Kasumi-1 (cell line): ENCODE data around the gene SLC9A8.
"Not testable (repeated sequence)": the region's sequence is repeated elsewhere in the genome, so short reads cannot be mapped to it uniquely, and the experiment has no call there.

ENCODE experiments used
- DNase-seq, 2 experiments: peaks; one replicate each; lab custom pipeline; 2025; lab: John Stamatoyannopoulos, UW

The SLC9A8 gene, protein sequence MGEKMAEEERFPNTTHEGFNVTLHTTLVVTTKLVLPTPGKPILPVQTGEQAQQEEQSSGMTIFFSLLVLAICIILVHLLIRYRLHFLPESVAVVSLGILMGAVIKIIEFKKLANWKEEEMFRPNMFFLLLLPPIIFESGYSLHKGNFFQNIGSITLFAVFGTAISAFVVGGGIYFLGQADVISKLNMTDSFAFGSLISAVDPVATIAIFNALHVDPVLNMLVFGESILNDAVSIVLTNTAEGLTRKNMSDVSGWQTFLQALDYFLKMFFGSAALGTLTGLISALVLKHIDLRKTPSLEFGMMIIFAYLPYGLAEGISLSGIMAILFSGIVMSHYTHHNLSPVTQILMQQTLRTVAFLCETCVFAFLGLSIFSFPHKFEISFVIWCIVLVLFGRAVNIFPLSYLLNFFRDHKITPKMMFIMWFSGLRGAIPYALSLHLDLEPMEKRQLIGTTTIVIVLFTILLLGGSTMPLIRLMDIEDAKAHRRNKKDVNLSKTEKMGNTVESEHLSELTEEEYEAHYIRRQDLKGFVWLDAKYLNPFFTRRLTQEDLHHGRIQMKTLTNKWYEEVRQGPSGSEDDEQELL

DNA sequence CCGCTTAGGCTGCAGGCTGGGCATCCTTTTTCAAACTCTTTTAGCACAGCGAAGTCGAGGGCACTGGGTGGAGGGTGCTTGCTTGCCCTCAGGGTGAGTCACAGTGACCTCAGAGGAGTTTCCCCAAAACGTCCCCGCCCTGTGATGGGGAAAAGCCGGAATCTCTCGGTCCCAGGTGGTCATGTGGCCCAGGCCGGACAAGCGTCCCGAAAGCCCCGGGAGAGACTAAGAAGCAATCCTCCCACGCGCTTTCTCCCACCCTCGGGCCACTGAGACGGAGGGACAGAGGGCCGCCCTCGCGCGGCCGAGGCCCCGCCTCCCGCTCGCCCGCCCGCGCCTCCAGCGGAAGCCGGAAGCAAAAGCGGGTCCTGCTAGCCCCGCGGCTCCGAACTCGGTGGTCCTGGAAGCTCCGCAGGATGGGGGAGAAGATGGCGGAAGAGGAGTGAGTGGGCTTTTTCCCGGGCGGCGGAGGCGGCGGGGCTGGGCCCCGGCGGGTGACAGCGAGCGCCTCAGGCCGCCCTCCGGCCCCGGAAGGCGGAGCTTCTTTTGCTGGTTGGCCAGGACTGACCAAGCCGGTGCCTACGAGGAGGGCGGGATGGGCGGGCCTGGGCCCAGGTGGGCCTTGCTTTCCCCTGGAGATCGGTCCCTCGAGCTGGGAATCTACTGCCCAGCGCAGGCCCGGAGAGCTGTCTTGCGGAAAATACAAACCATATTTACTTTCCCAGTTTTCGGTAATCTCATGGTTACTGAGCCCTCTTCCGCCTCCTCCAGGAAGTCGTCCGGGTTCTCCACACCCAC lies at the start of gene SLC9A8:
SLC9A8 (plus strand) TSS at position 322 of the 798 bp plus-strand sequence; CDS start at position 417, 95 bp downstream.
- peak; percentile 80 to 88 for DNase-seq

DNA sequence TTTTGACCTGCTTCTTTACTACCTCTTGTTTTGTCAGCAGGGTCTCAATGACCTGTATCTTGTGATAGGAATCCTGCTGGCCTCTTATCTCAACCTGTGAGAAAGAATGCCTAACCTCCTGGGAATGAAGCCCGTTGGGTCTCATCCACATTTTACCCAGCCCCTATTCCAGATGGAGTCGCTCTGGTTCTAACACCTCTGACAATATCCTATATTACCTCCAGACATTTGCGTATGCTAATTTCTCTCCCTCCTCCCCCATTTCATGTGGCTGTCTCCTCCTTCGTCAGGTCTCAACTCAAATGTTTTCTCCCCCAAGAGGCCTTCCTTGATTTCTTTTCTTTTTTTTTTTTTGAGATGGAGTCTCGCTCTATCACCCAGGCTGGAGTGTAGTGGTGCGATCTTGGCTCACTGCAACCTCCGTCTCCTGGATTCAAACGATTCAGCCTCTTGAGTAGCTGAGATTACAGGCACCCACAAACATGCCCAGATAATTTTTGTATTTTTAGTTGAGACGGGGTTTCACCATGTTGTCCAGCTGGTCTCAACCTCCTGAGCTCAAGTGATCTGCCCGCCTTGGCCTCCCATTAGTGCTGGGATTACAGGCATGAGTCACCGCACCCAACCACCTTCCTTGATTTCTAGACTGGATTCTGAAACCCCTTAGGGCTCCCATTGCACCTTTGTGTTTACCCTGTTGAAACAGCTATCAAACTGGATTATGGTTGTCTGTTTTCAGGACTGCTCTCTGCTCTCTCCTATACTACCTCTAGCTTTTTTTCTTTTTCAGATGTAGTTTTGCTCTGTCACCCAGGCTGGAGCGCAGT lies 49.5 kb upstream of the SLC9A8 start:
- DNase-seq, result no peak

DNA sequence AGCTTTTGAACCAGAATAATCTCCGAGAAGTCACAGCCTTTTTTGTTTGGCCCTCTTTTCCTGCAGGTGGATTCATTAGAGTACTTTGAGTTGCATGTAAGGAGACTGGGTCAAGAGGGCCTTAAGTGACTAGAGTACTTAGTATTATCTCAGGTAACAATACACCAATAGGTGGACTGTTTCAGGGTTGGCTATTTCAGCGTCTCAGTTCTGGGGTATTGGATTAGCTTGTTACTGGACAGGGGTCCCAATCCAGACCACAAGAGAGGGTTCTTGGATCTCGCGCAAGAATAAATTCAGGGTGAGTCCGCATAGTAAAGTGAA lies 47.3 kb upstream of the SLC9A8 start:
- DNase-seq, result no peak

DNA sequence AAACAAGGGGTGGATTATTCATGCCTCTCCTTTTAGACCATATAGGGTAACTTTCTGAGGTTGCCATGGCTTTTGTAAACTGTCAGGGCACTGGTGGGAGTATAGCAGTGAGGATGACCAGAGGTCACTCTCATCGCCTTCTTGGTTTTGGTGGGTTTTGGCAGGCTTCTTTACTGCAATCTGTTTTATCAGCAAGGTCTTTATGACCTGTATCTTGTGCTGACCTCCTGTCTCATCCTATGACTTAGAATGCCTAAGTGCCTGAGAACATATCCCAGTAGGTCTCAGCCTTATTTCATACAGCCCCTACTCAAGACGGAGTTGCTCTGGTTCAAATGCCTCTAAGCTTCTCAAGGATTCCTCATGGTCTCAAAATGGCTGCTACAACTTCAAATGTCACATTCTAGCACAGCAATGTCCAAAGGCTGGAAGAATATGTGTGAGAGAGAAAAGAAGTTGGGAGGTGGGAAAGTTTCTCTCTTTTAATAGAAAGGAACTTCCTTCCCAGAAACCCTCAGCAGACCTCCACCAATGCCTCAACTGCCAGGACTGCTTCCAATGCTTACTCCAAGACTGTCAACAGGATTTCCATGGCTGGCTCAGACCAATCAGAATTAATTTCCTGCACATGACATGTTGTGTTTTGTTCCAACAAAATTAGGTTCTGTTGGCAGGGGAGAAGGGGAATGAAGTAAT lies 46.6 kb upstream of the SLC9A8 start:
- no peak for DNase-seq

DNA sequence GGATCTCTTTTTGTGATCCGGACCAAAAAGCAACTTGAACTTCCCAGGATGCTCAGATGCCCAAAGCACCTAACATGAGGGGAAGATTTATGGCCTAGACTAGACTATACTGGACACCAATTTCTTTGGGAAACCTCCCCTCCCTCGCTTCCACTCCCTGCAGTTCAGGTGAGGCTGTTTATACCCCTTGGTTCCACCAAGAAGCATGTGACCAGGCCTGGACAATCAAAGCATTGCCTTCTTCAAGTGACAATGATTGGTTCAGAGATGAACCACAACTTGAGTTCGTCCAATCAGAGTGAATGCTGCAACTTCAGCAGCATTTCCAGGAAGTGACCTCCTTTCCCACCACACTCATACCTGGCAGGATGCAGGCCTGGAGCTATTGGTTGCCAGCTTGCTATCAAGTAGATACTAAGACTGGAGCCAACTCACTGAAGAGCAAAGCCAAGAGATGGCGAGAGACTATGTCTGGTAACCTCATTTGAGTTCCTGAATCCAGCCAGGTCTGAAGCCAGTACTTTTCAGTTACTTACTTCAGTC lies 45.6 kb upstream of the SLC9A8 start:
- no peak for DNase-seq

DNA sequence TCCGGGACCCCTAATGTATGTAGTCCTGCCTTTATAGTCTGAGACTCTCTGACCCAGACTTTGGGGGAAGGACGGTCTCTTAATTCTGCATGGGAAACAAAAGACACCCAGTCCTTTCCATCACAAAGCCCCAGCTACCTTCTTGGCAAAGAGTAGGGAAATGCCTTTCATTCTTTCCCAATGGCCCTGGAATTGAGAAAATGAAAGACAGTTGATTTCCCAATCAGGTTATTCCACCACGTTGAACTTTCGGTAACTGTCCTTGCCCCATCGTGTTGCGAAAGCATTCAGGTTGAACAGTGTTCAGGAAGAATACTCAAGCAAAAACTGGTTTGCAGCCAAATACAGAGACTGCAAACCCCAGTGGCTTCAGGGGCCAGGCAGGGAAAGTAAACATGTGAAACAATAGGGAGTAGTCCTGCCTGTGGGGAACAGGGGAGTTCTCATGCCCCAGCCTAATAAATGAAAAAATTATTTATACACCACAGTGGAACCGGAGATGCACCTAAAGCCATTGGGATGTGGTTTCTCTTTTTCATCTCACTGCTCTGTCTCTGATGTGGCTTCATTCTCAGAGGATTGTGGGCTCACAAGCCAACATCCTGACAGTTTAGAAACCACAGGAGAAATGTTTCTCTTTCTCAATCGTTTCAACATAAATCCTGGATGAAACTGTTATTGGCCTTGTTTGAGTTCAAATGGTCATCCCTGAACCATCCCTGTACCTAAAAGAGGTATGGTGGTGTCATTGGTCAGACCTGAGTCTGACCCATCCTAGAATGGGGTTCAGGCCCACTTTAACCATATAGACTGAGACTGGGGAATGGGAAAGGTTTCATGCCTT lies 44.2 kb upstream of the SLC9A8 start:
- peak; percentile 66 for DNase-seq

DNA sequence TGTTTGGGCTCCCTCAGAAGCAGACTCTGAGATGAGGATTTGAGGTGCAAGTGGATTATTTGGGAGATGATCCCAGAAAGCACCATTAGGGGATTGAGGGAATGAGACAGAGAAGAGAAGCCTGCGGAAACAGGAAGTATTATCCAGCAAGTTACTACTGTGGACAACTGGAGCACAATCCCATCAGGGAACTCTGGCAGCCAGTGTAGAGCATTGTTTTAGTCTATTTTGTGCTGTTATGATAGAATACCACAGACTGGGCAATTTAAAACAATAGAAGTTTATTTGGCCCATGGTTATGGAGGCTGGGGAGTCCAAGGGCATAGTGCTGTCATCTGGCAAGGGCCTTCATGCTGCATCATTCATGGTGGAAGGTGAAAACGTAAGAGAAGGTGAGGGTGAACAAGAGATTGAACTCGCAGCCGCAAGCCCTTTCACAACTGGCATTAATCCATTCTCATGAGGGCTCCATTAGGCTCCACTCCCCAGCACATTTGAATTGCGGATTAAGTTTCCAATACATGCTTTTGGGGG lies 43.5 kb upstream of the SLC9A8 start:
- no peak for DNase-seq

DNA sequence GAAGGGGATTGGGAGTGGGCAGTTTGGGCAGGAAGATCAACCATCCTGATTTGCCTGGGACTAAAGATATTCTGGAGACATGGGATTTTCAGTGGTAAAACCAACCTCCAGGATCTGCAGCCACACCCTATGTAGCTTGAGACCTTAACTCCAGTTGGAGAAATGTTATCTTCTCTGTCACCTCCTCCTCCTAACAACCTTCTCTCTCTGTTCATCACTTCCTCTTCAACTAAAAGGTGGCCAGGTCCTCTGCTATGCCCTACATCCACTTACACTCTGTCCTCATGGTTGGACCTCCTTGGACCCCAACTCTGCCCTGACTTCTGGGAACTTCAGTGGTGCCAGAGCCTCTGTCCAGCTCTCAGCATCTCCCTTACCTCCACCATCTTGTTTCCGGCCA lies 42.0 kb upstream of the SLC9A8 start:
- DNase-seq, result no peak

DNA sequence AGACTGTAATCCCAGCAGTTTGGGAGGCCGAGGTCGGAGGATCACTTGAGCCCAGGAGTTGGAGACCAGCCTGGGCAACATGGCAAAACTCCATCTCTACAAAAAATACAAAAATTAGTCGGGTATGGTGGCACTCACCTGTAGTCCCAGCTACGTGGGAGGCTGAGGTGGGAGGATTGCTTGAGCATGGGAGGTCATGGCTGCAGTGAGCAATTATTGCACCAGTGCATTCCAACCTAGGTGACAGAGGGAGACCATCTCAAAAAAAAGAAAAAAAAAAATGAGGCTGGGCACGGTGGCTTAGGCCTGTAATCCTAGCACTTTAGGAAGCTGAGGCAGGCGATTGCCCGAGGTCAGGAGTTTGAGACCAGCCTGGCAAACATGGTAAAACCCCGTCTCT lies 38.4 kb upstream of the SLC9A8 start:
- DNase-seq, result not testable (repeated sequence)

DNA sequence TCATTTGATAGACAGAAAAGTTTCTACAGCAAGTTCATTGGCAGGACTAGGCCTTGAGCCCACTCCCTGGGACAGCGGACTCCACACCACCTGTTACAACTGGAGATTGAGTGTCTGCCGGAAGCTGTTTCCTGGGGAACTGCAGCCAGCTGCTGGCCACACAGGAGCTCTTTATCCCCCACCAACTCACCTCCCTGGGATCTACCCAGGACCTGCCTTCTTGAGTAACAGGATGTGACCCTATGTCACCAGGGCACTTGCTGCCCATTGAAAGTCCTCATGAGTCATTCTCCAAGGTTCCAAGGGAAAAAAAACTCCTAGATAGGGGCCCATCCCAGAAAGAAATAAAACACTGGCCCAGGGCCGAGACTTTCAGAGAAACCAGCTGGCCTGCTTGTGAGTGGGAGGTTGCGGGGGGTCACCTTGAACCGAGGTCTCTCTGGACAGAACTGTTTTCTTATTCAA lies 37.4 kb upstream of the SLC9A8 start:
- no peak for DNase-seq

DNA sequence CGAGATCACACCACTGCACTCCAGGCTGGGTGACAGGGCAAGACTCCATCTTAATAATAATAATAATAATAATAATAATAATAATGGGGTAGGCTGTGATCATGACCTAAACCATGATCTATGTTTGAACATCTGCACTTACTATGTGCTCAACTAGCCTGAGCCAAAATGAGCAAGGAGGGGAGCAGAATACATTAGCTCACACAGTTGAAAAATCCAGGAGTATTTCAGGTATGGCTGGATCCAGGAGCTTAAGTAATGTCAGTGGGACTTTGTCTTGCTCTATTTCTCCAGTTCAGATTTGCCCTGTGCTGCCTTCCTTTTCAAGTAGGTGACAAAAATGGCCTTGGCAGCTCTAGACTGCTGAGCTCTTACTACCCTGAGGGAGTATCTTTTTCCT lies 32.7 kb upstream of the SLC9A8 start:
- DNase-seq, result no peak

DNA sequence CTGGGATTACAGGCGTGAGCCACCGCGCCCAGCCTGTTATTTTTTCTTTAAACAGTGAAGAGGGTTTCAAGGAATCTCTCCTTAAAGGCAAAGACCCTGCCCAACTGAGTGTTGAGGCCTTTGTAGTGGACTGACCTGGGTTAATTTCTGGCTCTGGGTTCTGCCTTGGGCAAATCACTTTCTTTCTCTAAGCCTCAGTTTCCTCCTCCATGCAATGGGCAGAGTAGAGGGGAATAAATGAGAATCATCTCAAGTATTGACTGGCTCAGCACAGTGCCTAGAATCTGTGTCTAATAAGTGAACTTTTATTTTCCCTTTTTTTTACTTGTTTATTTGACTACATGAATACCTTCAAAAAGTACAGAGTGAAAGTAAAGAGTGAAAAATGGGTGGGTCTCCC lies 31.0 kb upstream of the SLC9A8 start:
- no peak for DNase-seq

DNA sequence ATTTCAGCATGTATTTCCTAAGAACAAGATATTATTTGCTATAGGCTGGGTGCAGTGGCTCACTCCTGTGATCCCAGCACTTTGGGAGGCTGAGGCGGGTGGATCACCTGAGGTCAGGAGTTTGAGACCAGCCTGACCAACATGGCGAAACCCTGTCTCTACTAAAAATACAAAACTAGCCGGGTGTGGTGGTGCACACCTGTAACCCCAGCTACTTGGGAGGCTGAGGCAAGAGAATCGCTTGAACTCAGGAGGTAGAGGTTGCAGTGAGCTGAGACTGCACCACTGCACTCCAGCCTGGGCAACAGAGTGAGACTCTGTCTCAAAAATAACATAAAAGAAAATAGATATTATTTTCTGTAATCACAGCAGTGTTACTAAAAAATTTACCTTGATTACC lies 30.2 kb upstream of the SLC9A8 start:
- DNase-seq, result not testable (repeated sequence)

DNA sequence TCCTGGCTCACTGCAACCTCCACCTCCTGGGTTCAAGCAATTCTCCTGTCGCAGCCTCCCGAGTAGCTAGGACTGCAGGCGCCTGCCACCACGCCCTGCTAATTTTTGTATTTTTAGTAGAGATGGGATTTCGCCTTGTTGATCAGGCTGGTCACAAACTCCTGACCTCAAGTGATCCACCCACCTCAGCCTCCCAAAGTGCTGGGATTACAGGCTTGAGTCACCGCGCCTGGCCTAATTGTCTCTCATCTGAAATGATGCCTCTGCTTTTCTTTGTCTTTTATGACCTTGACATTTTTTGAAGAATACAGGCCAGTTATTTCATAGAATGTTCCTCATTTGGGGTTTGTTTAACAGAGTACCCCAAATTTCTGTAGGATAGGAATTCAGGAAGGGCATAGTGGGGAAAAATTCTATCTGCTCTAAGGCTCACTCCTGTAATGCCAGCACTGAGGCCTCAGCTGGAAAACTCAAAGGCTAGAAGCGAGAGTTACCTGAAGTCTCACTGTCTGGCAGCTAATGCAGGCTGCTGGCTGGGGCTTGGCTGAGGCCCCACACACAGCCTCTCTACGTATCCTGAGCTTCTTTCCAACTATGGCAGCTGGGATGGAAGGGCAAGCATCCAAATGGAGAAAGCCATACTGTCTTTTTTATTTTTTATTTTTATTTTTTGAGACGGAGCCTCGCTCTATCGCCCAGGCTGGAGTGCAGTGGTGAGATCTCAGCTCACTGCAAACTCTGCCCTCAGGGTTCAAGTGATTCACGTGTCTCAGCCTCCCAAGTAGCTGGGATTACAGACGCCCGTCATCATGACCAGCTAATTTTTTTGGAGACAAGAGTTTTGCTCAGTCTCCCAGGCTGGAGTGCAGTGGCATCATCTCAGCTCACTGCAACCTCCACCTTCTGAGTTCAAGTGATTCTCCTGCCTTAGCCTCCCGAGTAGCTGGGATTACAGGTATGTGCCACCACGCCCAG lies 29.3 kb upstream of the SLC9A8 start:
- not testable (repeated sequence) for DNase-seq

DNA sequence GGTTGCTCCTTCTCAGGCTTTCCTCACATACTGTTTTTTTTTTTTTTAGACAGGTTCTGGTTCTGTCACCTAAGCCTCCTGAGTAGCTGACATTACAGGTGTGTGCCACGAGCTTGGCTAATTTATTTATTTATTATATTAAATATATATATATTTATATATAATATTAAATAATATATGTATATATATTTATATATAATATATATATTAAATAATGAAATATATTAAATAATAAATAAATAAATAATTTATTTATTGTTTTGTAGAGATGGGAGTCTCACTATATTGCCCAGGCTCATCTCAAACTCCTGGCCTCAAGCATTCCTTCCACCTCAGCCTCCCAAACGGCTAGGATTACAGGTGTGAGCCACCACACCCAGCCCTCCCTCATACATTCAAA lies 28.3 kb upstream of the SLC9A8 start:
- DNase-seq, result no peak

DNA sequence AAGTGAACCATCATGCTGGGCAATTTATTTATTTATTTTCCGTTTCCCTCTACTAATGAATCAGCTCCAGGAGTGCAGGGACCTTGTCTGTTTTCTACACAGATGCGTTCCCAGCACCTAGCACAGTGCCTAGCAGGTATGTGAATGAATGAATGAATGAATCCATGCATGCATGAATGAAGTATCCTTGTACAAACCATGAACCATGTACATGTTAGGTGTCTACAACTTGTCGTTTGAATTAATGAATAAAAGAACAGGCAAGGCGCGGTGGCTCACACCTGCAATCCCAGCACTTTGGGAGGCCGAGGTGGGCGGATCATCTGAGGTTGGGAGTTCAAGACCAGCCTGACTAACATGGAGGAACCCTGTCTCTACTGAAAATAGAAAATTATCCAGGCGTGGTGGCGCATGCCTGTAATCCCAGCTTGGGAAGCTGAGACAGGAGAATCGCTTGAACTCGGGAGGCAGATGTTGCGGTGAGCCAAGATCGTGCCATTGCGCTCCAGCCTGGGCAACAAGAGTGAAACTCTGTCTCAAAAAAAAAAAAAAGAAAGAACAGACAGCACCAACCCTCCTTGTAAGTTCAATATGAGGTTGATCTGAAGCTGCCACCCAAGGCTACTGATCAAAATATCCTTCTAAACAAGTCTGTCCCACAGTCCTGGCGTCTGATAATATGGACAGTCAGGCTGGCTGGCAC lies 27.3 kb upstream of the SLC9A8 start:
- DNase-seq, result no peak

DNA sequence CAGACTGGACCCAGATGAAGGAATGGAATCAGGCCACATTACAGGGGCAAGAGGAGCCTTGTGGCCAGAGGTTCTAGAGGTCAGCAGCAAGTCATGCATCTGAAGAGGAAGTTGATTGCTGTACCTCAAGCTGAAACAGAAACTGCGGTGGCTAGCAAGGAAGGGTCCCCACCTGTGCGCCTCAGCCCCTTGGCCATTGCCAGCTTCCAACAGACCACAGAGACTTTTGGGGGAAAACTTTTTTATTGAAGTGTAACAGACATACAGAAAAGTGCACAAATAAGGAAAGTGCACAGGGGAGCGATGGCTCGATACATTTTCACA lies 26.8 kb upstream of the SLC9A8 start:
- DNase-seq, result no peak

DNA sequence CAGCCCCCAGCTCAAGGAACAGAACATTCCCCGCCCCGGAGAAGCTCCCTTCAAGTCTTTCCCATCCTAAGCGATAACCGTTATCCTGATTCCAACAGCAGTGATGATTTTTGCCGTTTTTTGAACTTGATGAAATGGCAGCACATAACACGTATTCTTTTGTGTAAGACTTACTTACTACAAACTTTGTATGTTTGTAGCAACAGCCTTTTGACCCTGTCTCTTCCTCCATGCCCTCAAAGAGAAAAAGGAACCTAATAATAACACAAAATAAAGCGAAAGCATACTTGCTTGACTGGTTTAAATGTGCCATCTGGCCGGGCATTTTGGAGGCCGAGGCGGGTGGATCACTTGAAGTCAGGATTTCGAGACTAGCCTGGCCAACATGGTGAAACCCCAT lies 26.4 kb upstream of the SLC9A8 start:
- no peak for DNase-seq
